Stimulated activated CD8-positive, alpha-beta memory T cell treated with anti-CD3 and anti-CD28 coated beads, Interleukin-2, amount 100 ng/mL, for 1 hour (primary cell): Measurements from ENCODE around the gene CUL4B.
A peak's percentile ranks its signal among the peaks of the same experiment; 100 is the strongest.
"Not testable (repeated sequence)": the region's sequence is repeated elsewhere in the genome, so short reads cannot be mapped to it uniquely, and the experiment has no call there.

Experiments
- DNase-seq, 2 donors: peaks; one replicate each; pipeline ENCODE4 v3.0.0-alpha.2; 2020; ENCODE audit warnings: low read depth in 2 of 2

CUL4B gene

GRCh38 chrX:120522820-120523219 is 37.9 kb downstream of the CUL4B start:
- no peak for DNase-seq

GRCh38 chrX:120517936-120518335 is 42.8 kb downstream of the CUL4B start:
- DNase-seq = no peak

DNA sequence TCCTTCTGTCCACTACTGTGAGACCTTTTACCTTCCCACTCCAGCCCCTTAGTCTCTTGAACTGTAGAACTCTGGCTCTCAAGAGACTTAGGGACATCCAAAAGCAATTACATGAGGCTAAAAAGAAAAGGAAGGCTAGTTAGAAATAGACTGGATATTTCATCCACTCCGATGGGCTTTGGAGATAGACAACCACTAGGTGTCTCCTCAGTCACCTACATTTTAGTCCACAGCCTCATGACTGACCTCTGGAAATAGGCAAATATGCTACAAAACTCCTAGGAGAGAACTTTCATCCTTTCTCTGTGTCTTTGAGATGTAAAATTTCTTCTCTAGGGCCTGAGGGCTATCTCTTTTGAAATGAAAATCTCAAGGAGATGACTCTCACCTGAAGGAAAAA is 46.5 kb downstream of the CUL4B start:
- DNase-seq = no peak

DNA sequence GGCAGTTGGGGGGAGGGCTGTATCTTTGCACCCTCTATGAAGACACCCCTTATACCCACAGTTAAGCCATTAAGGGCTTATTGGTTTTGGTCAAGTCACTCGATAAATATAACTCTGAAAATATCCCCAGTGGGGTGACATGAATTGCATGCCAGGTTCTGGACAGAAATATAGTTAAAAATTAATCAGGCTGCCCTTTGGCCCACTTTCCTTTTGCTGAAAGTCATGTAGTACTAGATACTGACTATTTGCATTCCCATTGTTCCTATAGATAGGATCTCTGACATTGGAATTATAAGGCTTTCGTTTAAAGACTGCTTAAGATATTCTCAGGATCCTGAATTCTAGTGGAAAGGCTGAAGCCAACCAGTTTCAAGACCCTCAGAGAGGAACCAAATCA is 48.1 kb downstream of the CUL4B start:
- no peak for DNase-seq

DNA sequence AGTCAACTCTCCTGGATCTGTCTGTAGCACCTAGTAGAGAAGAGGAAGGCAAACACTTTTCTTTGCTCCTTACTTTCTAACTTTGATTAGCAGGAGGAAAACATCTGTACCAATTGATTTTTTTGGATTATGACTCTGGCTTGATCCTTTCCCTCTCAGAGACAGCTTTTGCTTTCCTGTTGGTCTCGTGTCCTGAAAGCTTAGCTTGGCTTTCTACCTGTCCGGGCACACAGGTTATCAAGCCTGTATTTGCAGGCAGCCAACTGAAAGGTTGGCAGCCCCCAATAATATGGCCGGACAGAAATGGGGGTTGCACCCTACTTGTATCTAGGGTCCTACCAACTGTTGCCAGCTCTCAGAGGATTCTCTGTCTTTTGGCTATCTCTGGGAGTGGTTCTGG is 48.5 kb downstream of the CUL4B start:
- DNase-seq = no peak

DNA sequence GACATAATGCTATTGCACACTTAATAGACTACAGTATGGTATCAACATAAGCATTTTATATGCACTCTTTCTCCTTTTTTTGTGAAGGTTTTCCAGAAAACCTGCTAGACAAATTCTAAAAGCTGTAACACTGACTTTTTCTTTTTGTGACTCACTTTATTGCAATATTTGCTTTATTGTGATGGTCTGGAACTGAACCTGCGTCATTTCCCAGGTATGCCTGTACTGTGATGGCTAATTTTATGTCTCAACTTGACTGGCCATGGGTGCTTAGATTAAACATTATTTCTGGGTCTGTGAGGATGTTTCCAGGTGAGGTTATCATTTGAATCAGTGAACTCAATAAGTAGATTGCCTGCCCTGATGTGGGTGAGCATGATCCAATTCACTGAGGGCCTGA is 56.2 kb downstream of the CUL4B start:
- DNase-seq = no peak

DNA sequence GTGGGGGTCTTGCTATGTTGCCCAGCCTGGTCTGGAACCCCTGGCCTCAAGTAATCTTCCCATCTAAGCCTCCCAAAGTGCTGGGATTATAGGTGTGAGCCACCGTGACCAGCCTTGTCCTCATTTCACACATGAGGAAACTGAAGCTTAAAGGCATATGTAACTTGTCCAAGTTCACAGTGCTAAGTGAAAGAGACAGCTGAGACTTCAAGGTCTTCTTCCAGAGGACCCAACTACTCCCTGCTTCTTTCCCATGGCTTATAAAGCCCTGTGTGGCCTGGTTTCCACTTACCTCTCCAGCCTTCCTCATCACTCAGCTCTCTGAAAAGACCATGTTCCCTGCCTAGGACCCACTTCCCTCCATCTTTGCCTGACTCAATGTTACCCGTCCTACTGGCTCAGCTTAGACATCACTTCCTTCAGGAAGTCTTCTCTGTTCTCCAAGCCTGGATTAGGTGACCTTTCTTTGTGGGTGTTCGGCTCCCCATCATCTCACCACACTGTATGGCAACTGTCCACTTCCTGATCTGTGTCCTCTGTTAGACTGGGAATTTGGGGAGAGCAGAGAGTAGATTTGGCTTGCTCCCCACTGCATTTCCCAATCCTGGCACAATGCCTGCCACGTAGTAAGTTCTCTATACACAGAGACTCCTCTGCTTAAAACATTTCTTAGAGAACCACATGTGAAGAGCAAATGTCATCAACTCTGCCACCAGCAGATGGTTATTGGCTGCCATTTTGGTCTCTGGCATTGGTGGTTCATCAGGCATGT is 61.3 kb downstream of the CUL4B start:
- no peak for DNase-seq

DNA sequence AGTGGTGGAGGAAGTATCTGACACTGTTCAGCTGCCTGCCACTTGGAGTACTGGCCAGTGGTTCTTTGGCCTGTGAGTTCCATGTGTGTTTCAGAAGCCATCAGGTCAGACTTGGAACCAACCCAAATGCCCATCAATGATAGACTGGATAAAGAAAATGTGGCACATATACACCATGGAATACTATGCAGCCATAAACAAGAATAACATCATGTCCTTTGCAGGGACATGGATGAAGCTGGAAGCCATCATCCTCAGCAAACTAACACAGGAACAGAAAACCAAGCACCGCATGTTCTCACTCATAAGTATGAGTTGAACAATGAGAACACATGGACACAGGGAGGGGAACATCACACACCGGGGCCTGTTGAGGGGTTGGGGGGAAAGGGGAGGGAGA is 70.6 kb downstream of the CUL4B start:
- DNase-seq = not testable (repeated sequence)

GRCh38 chrX:120486786-120487185 is 74.0 kb downstream of the CUL4B start:
- DNase-seq = no peak

- peak in 1 of 2 donors; percentile 6 for DNase-seq
These were observed 74.9 kb downstream of the CUL4B start for GRCh38 chrX:120485638-120486520.

DNA sequence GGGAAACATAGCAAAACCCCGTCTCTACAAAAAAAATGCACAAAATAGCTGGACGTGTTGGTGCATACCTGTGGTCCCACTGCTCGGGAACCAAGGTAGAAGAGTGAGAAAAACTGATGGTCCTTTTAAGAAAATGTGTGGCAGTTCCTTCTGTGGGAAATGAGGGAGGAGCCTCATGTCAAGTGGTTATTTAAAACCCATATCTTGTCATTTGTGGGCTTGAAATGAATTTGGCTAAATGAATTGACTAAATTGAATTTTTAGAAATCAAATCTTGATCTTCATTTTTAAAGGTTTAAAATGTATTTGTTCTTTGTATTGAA is 75.5 kb downstream of the CUL4B start:
- no peak for DNase-seq

DNA sequence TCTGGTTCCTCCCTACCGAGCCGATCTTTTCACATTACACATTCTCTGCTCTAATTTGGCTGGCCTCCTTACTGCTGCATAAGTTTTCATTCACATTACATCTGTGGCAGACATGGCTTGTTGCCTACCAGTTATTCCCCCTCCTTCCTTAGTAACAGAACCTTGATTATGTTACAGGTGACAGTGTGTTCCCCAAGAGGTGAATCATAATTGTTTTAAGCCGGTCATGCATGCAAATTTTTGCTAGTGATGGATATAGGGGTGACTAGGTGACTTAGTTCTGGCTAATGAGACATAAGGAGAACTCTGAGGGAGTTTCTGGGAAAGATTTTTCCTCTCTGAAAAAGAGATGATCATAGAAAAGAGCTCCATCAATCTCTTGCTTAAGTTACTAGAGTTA is 83.3 kb downstream of the CUL4B start:
- no peak for DNase-seq

DNA sequence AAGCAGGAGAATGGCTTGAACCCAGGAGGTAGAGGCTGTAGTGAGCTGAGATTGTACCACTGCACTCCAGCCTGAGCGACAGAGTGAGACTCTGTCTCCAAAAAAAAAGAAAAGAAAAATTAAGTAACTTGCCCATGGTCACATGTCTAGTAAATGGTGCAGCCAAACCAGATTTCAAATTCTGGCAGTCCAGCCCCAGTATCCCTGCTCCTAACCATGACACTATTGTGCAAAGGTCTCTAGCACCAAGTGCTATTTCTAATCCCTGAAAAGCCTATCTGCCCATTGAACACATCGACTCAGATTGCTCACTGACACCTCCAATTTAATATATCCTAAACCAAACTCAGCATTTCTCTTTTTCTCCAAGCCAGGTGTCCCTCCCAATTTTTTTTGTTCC is 84.0 kb downstream of the CUL4B start:
- no peak for DNase-seq

DNA sequence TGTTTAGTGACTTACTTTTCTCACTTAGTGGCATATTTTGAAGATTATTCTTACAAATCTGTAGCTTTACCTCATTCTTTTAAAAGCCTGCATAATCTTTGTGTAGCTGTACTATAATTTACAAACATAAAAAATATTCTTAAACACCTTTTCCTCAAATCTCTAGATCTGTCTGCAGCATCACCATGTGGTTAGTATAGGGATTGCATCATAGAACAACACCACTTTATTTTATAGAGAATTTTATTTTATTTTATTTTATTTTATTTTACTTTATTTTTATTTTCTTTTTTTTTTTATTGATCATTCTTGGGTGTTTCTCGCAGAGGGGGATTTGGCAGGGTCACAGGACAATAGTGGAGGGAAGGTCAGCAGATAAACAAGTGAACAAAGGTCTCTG is 85.3 kb downstream of the CUL4B start:
- DNase-seq = not testable (repeated sequence)
